ENCODE measurements around the gene PDCL3. TPM values are rescaled to one million over a fixed set of nuclear protein-coding genes. Genes with fewer than 3 reads are reported as not detected.

The PDCL3 gene
- total and polyA plus RNA-seq, 2 donors (not counting 1 experiment from before 2014, with no cell fraction given) = 5.6 to 24.1 TPM

- ATAC-seq (ENCODE audit: low read depth) (no peak), DNase-seq (no peak)
- TF ChIP-seq EZH2 (IDR thresholded peaks at IDR 0.05; ENCODE audit: borderline replicate concordance, insufficient read depth, low read depth, low read length, poor library complexity, severe bottlenecking) = no peak
- TF ChIP-seq, protein P1, sequence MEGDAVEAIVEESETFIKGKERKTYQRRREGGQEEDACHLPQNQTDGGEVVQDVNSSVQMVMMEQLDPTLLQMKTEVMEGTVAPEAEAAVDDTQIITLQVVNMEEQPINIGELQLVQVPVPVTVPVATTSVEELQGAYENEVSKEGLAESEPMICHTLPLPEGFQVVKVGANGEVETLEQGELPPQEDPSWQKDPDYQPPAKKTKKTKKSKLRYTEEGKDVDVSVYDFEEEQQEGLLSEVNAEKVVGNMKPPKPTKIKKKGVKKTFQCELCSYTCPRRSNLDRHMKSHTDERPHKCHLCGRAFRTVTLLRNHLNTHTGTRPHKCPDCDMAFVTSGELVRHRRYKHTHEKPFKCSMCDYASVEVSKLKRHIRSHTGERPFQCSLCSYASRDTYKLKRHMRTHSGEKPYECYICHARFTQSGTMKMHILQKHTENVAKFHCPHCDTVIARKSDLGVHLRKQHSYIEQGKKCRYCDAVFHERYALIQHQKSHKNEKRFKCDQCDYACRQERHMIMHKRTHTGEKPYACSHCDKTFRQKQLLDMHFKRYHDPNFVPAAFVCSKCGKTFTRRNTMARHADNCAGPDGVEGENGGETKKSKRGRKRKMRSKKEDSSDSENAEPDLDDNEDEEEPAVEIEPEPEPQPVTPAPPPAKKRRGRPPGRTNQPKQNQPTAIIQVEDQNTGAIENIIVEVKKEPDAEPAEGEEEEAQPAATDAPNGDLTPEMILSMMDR (IDR thresholded peaks at IDR 0.05) = no peak
- Histone ChIP-seq H3K9ac (ENCODE audit: low read length) (no peak overlapping the region), H4K20me1 (ENCODE audit: control insufficient read depth, insufficient read depth, low read length, poor library complexity, severe bottlenecking) (no peaks in the 10 kb centered on the region), H3K27me3 (replicated peaks in 1 of 4; ENCODE audit: control extremely low read depth in 1 of 4, control insufficient read depth in 3 of 4, insufficient read depth in 4 of 4, low read length in 3 of 4) (no peaks in the 10 kb centered on the region), H3K4me1 (ENCODE audit: control insufficient read depth in 2 of 2, insufficient read depth in 2 of 2, low read length in 2 of 2) (peaks cover 13 to 17% of the 10 kb centered on the region in 2 donors), H3K4me3 (ENCODE audit: control extremely low read depth in 1 of 5, extremely low read depth in 1 of 5, insufficient read depth in 1 of 5, low read depth in 2 of 5, low read length in 4 of 5) (no peak overlapping the region), H3K36me3 (replicated peaks in 1 of 2; ENCODE audit: control extremely low read depth in 1 of 2, control insufficient read depth in 1 of 2, extremely low read depth in 1 of 2, insufficient read depth in 2 of 2, low read length in 1 of 2) (peaks cover 0 to under 1% of the 10 kb centered on the region in 2 experiments), H3K4me2 (replicated peaks; ENCODE audit: low read depth, low read length, poor library complexity, severe bottlenecking) (no peak overlapping the region), H3K27ac (ENCODE audit: low read length in 2 of 2) (peak overlapping the region in 1 of 2 donors; percentile 84), H3K79me2 (ENCODE audit: control insufficient read depth, insufficient read depth, low read length) (peaks cover 11% of the 10 kb centered on the region), H3K9me3 (ENCODE audit: control extremely low read depth in 1 of 3, control insufficient read depth in 2 of 3, insufficient read depth in 1 of 3, low read length in 2 of 3) (no peaks in the 10 kb centered on the region), H2AFZ (ENCODE audit: insufficient read depth, low read depth, low read length, poor library complexity, severe bottlenecking) (peak overlapping the region; percentile 92)
- intact Hi-C loops (cut with micrococcal nuclease) = loop anchor here (5.0 kb wide), 2 partner anchors 309 to 1954 kb away; partner anchors contain the start of genes COA5 and UNC50
- H3K27me3 Mint-ChIP-seq = no peaks in the 10 kb centered on the region
- 100% methylated on average over 1 of the region's 4 CpGs for WGBS (ENCODE audit: insufficient coverage)
- peak overlapping the region; percentile 49 for H3K4me3 Mint-ChIP-seq
- peaks cover 19% of the 10 kb centered on the region for H3K4me1 Mint-ChIP-seq
- ChIA-PET POLR2A (no interaction called here), CTCF (no interaction called here)
- peak overlapping the region; percentile 74 for H3K27ac Mint-ChIP-seq
- no peaks in the 10 kb centered on the region for H3K9me3 Mint-ChIP-seq (ENCODE audit: insufficient read depth)
These were observed 1.6 kb upstream of the PDCL3 start for GRCh38 chr2:100561191-100561590.

Measured in B cell (primary cell).